GM12878 (cell line): ENCODE measurements around the gene DAZAP1.

Source experiments
- CHD2 ChIP-seq: IDR thresholded peaks from 2 replicates; pipeline ENCODE4 v1.6.1; 2011; ENCODE audit warnings: low read depth, low read length, improper control_type of control experiment, borderline replicate concordance
- CTCF ChIP-seq, 3 experiments: IDR thresholded peaks in 2 of 3; conservative IDR thresholded peaks in 1 of 3; 2 replicates each; pipeline ENCODE4 v1.5.1; 2011; ENCODE audit warnings: low read depth in 3 of 3, low read length in 3 of 3, mild to moderate bottlenecking in 3 of 3, control low read depth in 2 of 3, moderate library complexity in 2 of 3, inconsistent platforms in 1 of 3, mixed read lengths in 1 of 3; ENCODE audit not compliant: control insufficient read depth in 2 of 3, insufficient read depth in 1 of 3; ENCODE audit errors: extremely low read depth in 1 of 3

- no peak for TF ChIP-seq CTCF (IDR thresholded peaks at IDR 0.05 in 2 of 3, conservative IDR thresholded peaks at IDR 0.05 in 1 of 3; ENCODE audit: control insufficient read depth in 2 of 3, extremely low read depth in 1 of 3, insufficient read depth in 1 of 3, low read depth in 3 of 3, low read length in 3 of 3)
- no peak for TF ChIP-seq CHD2
Measured at GRCh38 chr19:1365319-1366269, 41.8 kb upstream of the DAZAP1 start.
